Neutrophil (primary cell): ENCODE measurements around the gene TMEM234.

ENCODE experiments used
- H3K27ac ChIP-seq: fragments of 200-600 bp; sonication (generic); 2 replicates; pipeline ENCODE4 v1.5.1; 2016; ENCODE audit warnings: mild to moderate bottlenecking, moderate library complexity
- H3K27me3 ChIP-seq: fragments of 200-600 bp; sonication (generic); 2 replicates; pipeline ENCODE4 v1.6.0; 2016; ENCODE audit warnings: mild to moderate bottlenecking
- H3K36me3 ChIP-seq: fragments of 200-600 bp; sonication (generic); 2 replicates; pipeline ENCODE4 v1.5.1; 2017
- H3K4me1 ChIP-seq, 2 experiments: fragments of 200-600 bp in 1 of 2; sonication (generic) in 1 of 2; 1 replicate in 1 of 2; 2 replicates in 1 of 2; pipeline versions ENCODE4 v1.5.1 to v1.6.1; 2013 to 2016; ENCODE audit warnings: low read depth in 1 of 2, low read length in 1 of 2, mild to moderate bottlenecking in 1 of 2, moderate library complexity in 1 of 2; ENCODE audit not compliant: control insufficient read depth in 1 of 2, insufficient read depth in 1 of 2
- H3K4me3 ChIP-seq, 2 experiments: fragments of 200-600 bp in 1 of 2; sonication (generic) in 1 of 2; 1 replicate in 1 of 2; 2 replicates in 1 of 2; pipeline ENCODE4 v1.5.1; 2013 to 2016; ENCODE audit warnings: low read depth in 1 of 2, low read length in 1 of 2, mild to moderate bottlenecking in 1 of 2, moderate library complexity in 1 of 2
- H3K9me3 ChIP-seq: fragments of 200-600 bp; sonication (generic); 2 replicates; pipeline ENCODE4 v1.5.1; 2016
- TF ChIP-seq, protein P1 (sequence below): fragments of 200-600 bp; sonication (generic); IDR thresholded peaks from 2 replicates; pipeline ENCODE4 v1.5.1; 2016; ENCODE audit warnings: antibody characterized with exemption

The TMEM234 gene

DNA sequence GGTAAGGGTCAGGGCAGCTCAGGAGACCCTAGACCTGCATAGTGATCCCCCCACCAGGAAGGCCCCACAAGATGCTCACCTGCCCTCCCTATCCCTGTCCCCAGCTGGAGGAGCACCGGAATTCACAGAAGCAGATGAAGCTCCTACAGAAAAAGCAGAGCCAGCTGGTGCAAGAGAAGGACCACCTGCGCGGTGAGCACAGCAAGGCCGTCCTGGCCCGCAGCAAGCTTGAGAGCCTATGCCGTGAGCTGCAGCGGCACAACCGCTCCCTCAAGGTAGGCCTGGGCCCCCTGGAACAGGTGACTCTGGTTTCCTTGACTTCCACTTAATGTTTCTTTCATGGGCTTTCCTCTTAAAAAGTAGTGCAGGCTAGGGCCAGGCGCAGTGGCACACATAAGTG lies 34.3 kb downstream of the TMEM234 start:
- H3K27ac ChIP-seq: no peak overlapping the region
- peaks cover 83% of the 10 kb centered on the region for H3K36me3 ChIP-seq
- no peaks in the 10 kb centered on the region for H3K9me3 ChIP-seq
- H3K4me1 ChIP-seq: peaks cover 0 to 5% of the 10 kb centered on the region in 2 experiments
- TF ChIP-seq, protein P1, sequence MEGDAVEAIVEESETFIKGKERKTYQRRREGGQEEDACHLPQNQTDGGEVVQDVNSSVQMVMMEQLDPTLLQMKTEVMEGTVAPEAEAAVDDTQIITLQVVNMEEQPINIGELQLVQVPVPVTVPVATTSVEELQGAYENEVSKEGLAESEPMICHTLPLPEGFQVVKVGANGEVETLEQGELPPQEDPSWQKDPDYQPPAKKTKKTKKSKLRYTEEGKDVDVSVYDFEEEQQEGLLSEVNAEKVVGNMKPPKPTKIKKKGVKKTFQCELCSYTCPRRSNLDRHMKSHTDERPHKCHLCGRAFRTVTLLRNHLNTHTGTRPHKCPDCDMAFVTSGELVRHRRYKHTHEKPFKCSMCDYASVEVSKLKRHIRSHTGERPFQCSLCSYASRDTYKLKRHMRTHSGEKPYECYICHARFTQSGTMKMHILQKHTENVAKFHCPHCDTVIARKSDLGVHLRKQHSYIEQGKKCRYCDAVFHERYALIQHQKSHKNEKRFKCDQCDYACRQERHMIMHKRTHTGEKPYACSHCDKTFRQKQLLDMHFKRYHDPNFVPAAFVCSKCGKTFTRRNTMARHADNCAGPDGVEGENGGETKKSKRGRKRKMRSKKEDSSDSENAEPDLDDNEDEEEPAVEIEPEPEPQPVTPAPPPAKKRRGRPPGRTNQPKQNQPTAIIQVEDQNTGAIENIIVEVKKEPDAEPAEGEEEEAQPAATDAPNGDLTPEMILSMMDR: no peak
- H3K27me3 ChIP-seq: no peaks in the 10 kb centered on the region
- H3K4me3 ChIP-seq: no peak overlapping the region

DNA sequence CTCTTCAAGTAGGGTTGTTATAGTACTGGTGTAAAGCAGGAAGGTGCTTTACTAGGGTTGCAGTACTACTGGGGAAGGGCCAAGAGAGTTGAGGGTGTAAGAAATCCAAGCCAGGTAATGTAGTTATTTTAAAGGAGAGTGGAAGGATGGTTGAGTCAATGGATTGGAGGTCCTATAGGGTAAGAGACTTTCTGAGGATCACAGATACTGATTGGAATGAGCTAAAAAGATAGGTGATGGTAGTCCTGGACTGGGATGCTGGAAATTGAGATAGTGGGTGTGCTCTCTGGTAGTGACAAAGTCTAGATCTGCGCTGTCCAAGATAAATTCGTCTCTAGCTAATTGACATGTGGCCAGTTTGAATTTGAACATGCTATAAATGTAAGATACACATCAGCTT lies 35.7 kb downstream of the TMEM234 start:
- H3K4me1 ChIP-seq: peaks cover 0 to 11% of the 10 kb centered on the region in 2 experiments
- no peaks in the 10 kb centered on the region for H3K27me3 ChIP-seq
- no peaks in the 10 kb centered on the region for H3K9me3 ChIP-seq
- H3K27ac ChIP-seq: no peak overlapping the region
- no peak overlapping the region for H3K4me3 ChIP-seq
- TF ChIP-seq, protein P1: no peak
- peaks cover 69% of the 10 kb centered on the region for H3K36me3 ChIP-seq

DNA sequence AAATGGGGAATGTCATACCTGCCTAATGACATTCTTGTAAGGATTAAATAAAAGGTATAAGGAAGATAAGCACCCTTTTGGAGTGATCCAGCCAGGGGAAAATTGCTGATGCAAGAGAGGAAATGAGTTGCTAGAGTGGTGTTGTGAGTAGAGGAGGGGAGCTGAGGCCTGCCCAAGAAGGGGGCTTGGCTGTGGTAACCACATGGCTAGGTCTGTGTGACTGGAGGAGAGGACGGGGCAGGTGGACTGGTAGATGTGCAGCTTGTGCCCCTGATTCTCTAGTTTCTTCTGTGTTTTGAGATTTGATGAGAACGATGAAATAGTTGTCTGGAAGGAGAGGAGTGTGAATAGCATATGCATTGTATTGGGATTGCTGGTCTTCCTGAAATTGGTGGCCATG lies 36.1 kb downstream of the TMEM234 start:
- Histone ChIP-seq H3K4me1 (peaks cover 0 to 16% of the 10 kb centered on the region in 2 experiments), H3K9me3 (no peaks in the 10 kb centered on the region), H3K27me3 (no peaks in the 10 kb centered on the region), H3K4me3 (no peak overlapping the region), H3K27ac (no peak overlapping the region), H3K36me3 (peaks cover 65% of the 10 kb centered on the region)
- TF ChIP-seq, protein P1: no peak

DNA sequence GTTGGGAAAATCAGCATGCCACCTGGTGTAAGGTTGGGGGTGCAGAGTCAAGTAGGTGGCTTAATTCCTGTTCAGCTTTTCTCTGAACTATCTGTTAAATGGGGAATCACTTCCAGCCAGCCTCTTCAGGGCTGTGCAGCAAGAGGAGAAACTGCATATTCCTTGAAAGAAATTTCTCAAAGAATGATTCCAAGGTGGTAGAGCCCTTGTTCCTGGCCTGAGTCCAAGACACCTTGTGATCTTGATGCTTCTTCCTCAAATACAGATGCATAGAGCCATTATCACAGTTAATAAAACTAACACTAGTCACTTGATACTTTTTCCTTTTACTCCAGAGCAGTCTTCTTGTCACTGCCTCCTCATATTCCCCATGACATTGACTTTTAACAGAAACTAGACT lies 37.5 kb downstream of the TMEM234 start:
- H3K9me3 ChIP-seq: no peaks in the 10 kb centered on the region
- peaks cover 52% of the 10 kb centered on the region for H3K36me3 ChIP-seq
- peaks cover 10 to 27% of the 10 kb centered on the region in 2 experiments for H3K4me1 ChIP-seq

DNA sequence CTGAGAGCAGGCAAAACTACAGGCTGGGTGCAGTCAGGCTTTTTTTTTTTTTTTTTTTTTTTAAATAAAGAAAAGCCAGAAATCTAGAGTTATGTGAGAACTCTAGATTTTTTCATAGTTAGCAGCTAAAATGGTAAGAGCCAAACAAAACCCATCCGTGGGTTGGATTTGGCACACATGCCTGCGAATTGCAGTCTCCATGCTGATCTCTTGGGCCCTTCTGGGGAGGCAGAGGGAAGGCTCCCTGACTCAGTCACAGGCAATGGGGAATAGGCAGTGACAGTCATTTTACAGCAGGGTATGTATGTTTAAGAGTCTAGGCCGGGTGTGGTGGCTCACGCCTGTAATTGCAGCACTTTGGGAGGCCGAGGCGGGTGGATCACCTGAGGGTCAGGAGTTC lies 40.1 kb downstream of the TMEM234 start:
- Histone ChIP-seq H3K4me3 (no peak overlapping the region), H3K27me3 (no peaks in the 10 kb centered on the region), H3K27ac (no peak overlapping the region), H3K4me1 (peaks cover 33 to 48% of the 10 kb centered on the region in 2 experiments), H3K9me3 (no peaks in the 10 kb centered on the region), H3K36me3 (peaks cover 28% of the 10 kb centered on the region)
- TF ChIP-seq, protein P1: no peak

More for the DNA sequence above, 37.5 kb downstream of the TMEM234 start:
- TF ChIP-seq, protein P1: no peak
- Histone ChIP-seq H3K27me3 (no peaks in the 10 kb centered on the region), H3K4me3 (no peak overlapping the region), H3K27ac (no peak overlapping the region)

DNA sequence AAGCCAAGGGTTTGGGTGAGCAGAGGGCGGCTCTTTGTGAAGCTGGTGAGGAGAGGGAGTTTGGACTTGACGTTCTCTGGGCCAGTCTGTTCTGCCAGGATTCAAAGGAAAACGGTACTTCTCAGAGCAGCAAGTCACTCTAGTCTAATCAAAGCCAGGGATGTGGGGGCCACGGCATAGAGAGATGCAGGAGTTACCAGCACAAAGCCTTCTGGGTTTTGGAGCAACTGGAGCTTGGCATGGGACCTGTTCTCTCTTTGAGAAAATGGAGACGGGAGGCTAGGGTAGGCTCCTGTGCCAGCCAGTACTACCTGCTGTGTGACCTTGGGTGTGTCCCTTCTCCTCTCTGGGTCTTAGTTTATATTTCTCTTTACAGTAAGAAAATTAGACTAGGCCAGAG lies 40.6 kb downstream of the TMEM234 start:
- H3K9me3 ChIP-seq: no peaks in the 10 kb centered on the region
- H3K27ac ChIP-seq: no peak overlapping the region
- peaks cover 33 to 48% of the 10 kb centered on the region in 2 experiments for H3K4me1 ChIP-seq
- no peaks in the 10 kb centered on the region for H3K27me3 ChIP-seq
- peaks cover 23% of the 10 kb centered on the region for H3K36me3 ChIP-seq
- no peak overlapping the region for H3K4me3 ChIP-seq
- TF ChIP-seq, protein P1: no peak
